HAP-1 (cell line): ENCODE measurements around the gene NPVF.

Source experiments
- DNase-seq, 2 experiments: peaks; one replicate each; pipeline ENCODE4 v3.0.0-alpha.2; 2016 to 2020; ENCODE audit warnings: low spot score in 2 of 2
- H3K27me3 ChIP-seq: fragments of 250-450 bp; sonication (Bioruptor Pico); 2 replicates; pipeline ENCODE4 v1.5.1; 2020; ENCODE audit warnings: low read depth, mild to moderate bottlenecking, moderate library complexity
- H3K36me3 ChIP-seq: fragments of 250-450 bp; sonication (Bioruptor Pico); replicated peaks from 2 replicates; pipeline ENCODE4 v1.5.1; 2020; ENCODE audit warnings: mild to moderate bottlenecking
- H3K4me1 ChIP-seq: fragments of 250-450 bp; sonication (Bioruptor Pico); 2 replicates; pipeline ENCODE4 v1.5.1; 2020; ENCODE audit warnings: mild to moderate bottlenecking
- H3K4me3 ChIP-seq: fragments of 250-450 bp; sonication (Bioruptor Pico); 2 replicates; pipeline ENCODE4 v1.5.1; 2020; ENCODE audit warnings: mild to moderate bottlenecking, moderate library complexity
- H3K9me3 ChIP-seq: fragments of 250-450 bp; sonication (Bioruptor Pico); 2 replicates; pipeline ENCODE4 v1.5.1; 2020; ENCODE audit warnings: mild to moderate bottlenecking, moderate library complexity
- in situ Hi-C: fragments of 300-500 bp; cut with MboI; formaldehyde crosslinking; loops from 3 replicates; pipeline ENCODE4 v1.14.3; 2020; ENCODE audit warnings: low sequenced_read_pairs, inconsistent platforms, mixed read lengths

The NPVF gene

GRCh38 chr7:25216837-25217236, 11.4 kb downstream of the NPVF start:
- Histone ChIP-seq H3K27me3 (peaks cover 10% of the 10 kb centered on the region; the same call in 1 of the 2 replicates), H3K4me3 (no peak overlapping the region), H3K36me3 (no peaks in the 10 kb centered on the region), H3K4me1 (no peaks in the 10 kb centered on the region), H3K9me3 (no peaks in the 10 kb centered on the region)
- peak in 1 of 2 experiments; percentile 57 for DNase-seq
- in situ Hi-C loops = no loop called here

- in situ Hi-C loops = no loop called here
- Histone ChIP-seq H3K4me3 (no peak overlapping the region), H3K36me3 (no peaks in the 10 kb centered on the region), H3K27me3 (peaks cover 10% of the 10 kb centered on the region; the same call in 1 of the 2 replicates), H3K9me3 (no peaks in the 10 kb centered on the region), H3K4me1 (no peaks in the 10 kb centered on the region)
- DNase-seq = no peak
Measured at GRCh38 chr7:25215694-25216335, 12.5 kb downstream of the NPVF start.

DNA sequence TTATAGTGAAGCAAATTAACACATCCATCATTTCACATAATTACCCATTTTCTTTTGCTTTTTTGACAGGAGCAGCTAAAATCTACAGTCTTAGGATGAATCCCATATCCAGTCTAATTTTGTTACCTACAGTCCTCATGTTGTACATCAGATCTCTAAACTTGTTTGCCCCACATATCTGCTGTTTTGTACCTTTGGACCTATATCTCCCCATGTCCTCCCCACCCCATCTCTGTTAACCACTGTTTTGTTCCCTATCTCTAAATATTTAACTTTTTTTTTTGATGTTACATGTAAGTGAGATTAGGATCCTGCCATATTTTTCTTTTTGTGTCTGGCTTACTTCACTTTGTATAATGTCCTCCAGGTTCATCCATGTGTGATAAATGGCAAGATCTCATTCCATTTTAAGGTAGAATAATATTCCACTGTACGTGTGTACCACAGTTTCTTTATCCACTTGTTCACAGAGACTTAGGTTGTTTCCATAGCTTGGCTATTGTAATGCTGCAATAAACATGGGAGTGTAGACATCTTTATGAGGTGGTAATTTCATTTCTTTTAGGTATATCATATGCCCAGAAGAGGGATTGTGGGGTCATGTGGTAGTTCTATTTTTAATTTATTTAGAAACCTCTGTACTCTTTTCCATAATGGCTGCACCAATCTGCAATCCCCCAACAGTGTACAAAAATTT, 19.6 kb downstream of the NPVF start:
- in situ Hi-C loops = no loop called here
- H3K4me1 ChIP-seq = no peaks in the 10 kb centered on the region
- no peaks in the 10 kb centered on the region for H3K9me3 ChIP-seq
- no peaks in the 10 kb centered on the region for H3K27me3 ChIP-seq
- no peak overlapping the region for H3K4me3 ChIP-seq
- no peaks in the 10 kb centered on the region for H3K36me3 ChIP-seq
- no peak for DNase-seq

DNA sequence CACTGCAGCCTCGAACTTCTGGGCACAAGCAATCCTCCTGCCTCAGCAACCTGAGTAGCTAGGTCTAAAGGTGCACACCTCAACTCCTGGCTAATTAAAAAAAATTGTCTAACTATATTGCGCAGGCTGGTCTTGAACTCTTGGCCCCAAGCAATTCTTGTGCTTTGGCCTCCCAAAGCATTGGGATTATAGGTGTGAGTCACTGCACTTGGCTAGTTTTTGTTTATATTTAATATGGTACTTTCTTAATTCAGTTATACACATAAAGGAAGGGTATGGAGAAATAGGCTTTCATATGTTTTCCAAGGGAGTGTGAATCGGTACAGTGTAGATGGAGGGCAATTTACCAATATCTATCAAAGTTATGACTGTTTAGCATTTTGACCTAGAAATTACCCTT, 20.4 kb downstream of the NPVF start:
- DNase-seq = no peak
- Histone ChIP-seq H3K36me3 (no peaks in the 10 kb centered on the region), H3K9me3 (no peaks in the 10 kb centered on the region), H3K27me3 (no peaks in the 10 kb centered on the region), H3K4me1 (no peaks in the 10 kb centered on the region), H3K4me3 (no peak overlapping the region)
- in situ Hi-C loops = no loop called here

DNA sequence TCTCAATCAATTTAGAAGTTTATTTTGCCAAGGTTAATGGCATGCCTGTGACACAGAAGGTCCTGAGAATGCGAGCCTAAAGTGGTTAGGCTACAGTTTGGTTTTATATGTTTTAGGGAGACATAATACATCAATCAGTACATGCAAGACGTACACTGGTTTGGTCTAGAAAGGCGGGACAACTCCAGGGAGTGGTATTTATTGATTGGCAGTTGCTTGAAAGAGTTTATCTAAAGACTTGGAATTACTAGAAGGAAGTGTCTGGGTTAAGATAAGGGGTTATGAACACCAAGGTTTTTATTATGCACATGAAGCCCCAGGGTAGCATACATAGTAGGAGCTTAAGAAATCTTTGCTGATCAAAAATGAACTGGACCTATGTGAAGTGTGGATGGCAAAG, 21.5 kb downstream of the NPVF start:
- in situ Hi-C loops = no loop called here
- no peaks in the 10 kb centered on the region for H3K4me1 ChIP-seq
- DNase-seq = no peak
- H3K36me3 ChIP-seq = no peaks in the 10 kb centered on the region
- H3K4me3 ChIP-seq = no peak overlapping the region
- no peaks in the 10 kb centered on the region for H3K27me3 ChIP-seq
- H3K9me3 ChIP-seq = no peaks in the 10 kb centered on the region

GRCh38 chr7:25196132-25196896, 32.0 kb downstream of the NPVF start:
- Histone ChIP-seq H3K4me1 (no peaks in the 10 kb centered on the region), H3K36me3 (no peaks in the 10 kb centered on the region), H3K9me3 (peaks cover 6% of the 10 kb centered on the region; the same call in 1 of the 2 replicates), H3K4me3 (no peak overlapping the region), H3K27me3 (no peaks in the 10 kb centered on the region; the same call in 1 of the 2 replicates)
- DNase-seq = no peak
- in situ Hi-C loops = no loop called here

GRCh38 chr7:25194036-25194435, 34.2 kb downstream of the NPVF start:
- in situ Hi-C loops = no loop called here
- no peak for DNase-seq
- Histone ChIP-seq H3K4me3 (no peak overlapping the region), H3K27me3 (no peaks in the 10 kb centered on the region), H3K4me1 (no peaks in the 10 kb centered on the region), H3K9me3 (peaks cover 6% of the 10 kb centered on the region; the same call in 1 of the 2 replicates), H3K36me3 (no peaks in the 10 kb centered on the region)

DNA sequence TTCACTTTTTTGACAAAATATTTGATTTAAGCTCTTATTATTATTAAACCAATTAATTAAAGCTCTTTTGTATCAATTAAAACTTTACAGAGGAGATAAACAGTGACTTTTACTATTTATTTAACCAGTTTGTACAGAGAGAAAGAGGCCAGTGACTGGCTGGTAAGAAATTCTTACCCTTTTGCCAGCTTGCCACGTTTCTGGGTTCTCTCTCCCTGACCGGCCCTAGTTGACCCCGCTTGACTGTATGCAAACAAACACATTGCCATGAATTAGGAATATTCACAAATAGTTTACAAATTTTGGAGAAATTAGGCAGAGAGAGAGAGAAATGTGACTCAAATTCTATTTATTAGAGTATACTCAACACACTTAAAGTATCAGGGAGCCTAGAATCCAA, 36.2 kb downstream of the NPVF start:
- in situ Hi-C loops = no loop called here
- no peaks in the 10 kb centered on the region for H3K27me3 ChIP-seq
- peaks cover 6% of the 10 kb centered on the region; the same call in 1 of the 2 replicates for H3K9me3 ChIP-seq
- no peak overlapping the region for H3K4me3 ChIP-seq
- H3K36me3 ChIP-seq = no peaks in the 10 kb centered on the region
- H3K4me1 ChIP-seq = no peaks in the 10 kb centered on the region
- no peak for DNase-seq

GRCh38 chr7:25189197-25189596, 39.1 kb downstream of the NPVF start:
- no peaks in the 10 kb centered on the region for H3K4me1 ChIP-seq
- no peaks in the 10 kb centered on the region for H3K27me3 ChIP-seq
- H3K36me3 ChIP-seq = no peaks in the 10 kb centered on the region
- H3K4me3 ChIP-seq = no peak overlapping the region
- no peak for DNase-seq
- in situ Hi-C loops = no loop called here
- no peaks in the 10 kb centered on the region for H3K9me3 ChIP-seq

GRCh38 chr7:25187932-25188331, 40.4 kb downstream of the NPVF start:
- Histone ChIP-seq H3K36me3 (no peaks in the 10 kb centered on the region), H3K4me1 (no peaks in the 10 kb centered on the region), H3K4me3 (no peak overlapping the region), H3K27me3 (no peaks in the 10 kb centered on the region), H3K9me3 (no peaks in the 10 kb centered on the region)
- in situ Hi-C loops = no loop called here
- no peak for DNase-seq

GRCh38 chr7:25186436-25186835, 41.9 kb downstream of the NPVF start:
- in situ Hi-C loops = no loop called here
- H3K36me3 ChIP-seq = no peaks in the 10 kb centered on the region

GRCh38 chr7:25181532-25181931, 46.8 kb downstream of the NPVF start:
- peaks cover 11% of the 10 kb centered on the region for H3K4me1 ChIP-seq
- in situ Hi-C loops = no loop called here
- peaks cover 6% of the 10 kb centered on the region for H3K36me3 ChIP-seq
- no peak for DNase-seq
- no peak overlapping the region for H3K4me3 ChIP-seq
- H3K9me3 ChIP-seq = no peaks in the 10 kb centered on the region
- H3K27me3 ChIP-seq = no peaks in the 10 kb centered on the region

More at GRCh38 chr7:25186436-25186835, 41.9 kb downstream of the NPVF start:
- Histone ChIP-seq H3K9me3 (no peaks in the 10 kb centered on the region), H3K4me3 (no peak overlapping the region), H3K4me1 (no peaks in the 10 kb centered on the region), H3K27me3 (no peaks in the 10 kb centered on the region)
- no peak for DNase-seq

DNA sequence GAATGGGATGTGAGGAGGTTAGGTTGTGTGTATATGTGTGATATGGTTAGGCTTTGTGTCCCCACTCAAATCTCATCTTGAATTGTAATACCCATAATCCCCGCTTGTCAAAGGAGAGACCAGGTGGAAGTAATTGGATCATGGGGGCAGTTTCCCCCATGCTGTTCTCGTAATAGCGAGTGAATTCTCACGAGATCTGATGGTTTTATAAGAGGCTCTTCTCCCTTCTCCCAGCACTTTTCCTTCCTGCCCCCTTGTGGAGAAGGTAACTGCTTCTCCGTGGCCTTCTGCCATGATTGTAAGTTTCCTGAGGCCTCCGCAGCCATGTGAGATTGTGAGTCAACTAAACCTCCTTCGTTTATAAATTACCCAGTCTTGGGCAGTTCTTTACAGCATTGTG, 47.3 kb downstream of the NPVF start:
- Histone ChIP-seq H3K4me1 (peaks cover 11% of the 10 kb centered on the region), H3K9me3 (no peaks in the 10 kb centered on the region), H3K4me3 (no peak overlapping the region), H3K27me3 (no peaks in the 10 kb centered on the region), H3K36me3 (peaks cover 6% of the 10 kb centered on the region)
- no peak for DNase-seq
- in situ Hi-C loops = no loop called here

DNA sequence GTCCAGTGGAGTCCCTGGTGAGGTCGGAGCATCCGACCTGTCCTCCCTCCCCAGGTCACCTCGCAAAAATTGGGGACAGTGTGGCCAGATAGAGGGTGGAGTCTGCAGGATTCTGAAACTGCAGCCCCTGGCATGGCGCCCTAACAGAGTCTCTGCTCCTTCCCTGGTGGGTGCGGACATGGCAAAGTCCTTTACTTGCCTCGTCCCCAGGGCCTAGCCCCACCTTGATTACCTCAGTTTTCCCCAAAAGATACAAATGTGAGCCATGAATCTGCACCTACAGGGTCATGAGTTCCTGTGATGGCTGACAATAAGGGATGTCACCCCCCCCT, 47.7 kb downstream of the NPVF start:
- in situ Hi-C loops = no loop called here
- DNase-seq = no peak
- peak overlapping the region; percentile 59 for H3K4me3 ChIP-seq

More for the DNA sequence above, 47.7 kb downstream of the NPVF start:
- Histone ChIP-seq H3K36me3 (peaks cover 6% of the 10 kb centered on the region), H3K9me3 (no peaks in the 10 kb centered on the region), H3K4me1 (peaks cover 11% of the 10 kb centered on the region), H3K27me3 (no peaks in the 10 kb centered on the region)
